WTC11 (cell line): Measurements from ENCODE around the gene INPP4B. TPM values are rescaled to one million over a fixed set of nuclear protein-coding genes. Genes with fewer than 3 reads are reported as not detected.
A peak's percentile ranks its signal among the peaks of the same experiment; 100 is the strongest.
"Not testable (repeated sequence)": the region's sequence is repeated elsewhere in the genome, so short reads cannot be mapped to it uniquely, and the experiment has no call there.

Source experiments
- ATAC-seq: fragments of 200-7000 bp; cut with Tn5 transposase; 2 replicates; pipeline ENCODE4 v1.10.0; 2021; ENCODE audit warnings: mild to moderate bottlenecking, moderate library complexity
- CTCF ChIA-PET: fragments of 300-600 bp; sonication (Branson Sonifier 250); formaldehyde crosslinking; loops from one replicate; lab custom pipeline; 2021; ENCODE audit warnings: antibody characterized with exemption; lab: Charles Lee
- POLR2A ChIA-PET: fragments of 350-600 bp; sonication (Branson Sonifier 250); formaldehyde crosslinking; loops from one replicate; lab custom pipeline; 2021; ENCODE audit warnings: antibody characterized with exemption; lab: Charles Lee
- DNase-seq: peaks from one replicate; pipeline ENCODE4 v3.0.0; 2021; ENCODE audit warnings: low spot score
- H3K27ac Mint-ChIP-seq: 2 replicates; pipeline ENCODE4 v1.8.0; 2021; ENCODE audit warnings: mixed read lengths
- H3K27me3 Mint-ChIP-seq: 2 replicates; pipeline ENCODE4 v1.8.0; 2021; ENCODE audit warnings: low read depth, mild to moderate bottlenecking, moderate library complexity, mixed read lengths
- H3K36me3 Mint-ChIP-seq: 2 replicates; pipeline ENCODE4 v1.8.0; 2021; ENCODE audit warnings: mixed read lengths
- H3K4me1 Mint-ChIP-seq: 2 replicates; pipeline ENCODE4 v1.8.0; 2022; ENCODE audit warnings: mixed read lengths
- H3K4me3 Mint-ChIP-seq: 2 replicates; pipeline ENCODE4 v1.8.0; 2021; ENCODE audit warnings: mild to moderate bottlenecking, moderate library complexity, mixed read lengths
- H3K9me3 Mint-ChIP-seq: 2 replicates; pipeline ENCODE4 v1.8.0; 2021; ENCODE audit warnings: mixed read lengths
- CREM ChIP-seq: sonication (generic); formaldehyde crosslinking; IDR thresholded peaks from 2 replicates; pipeline ENCODE4 v1.8.1; 2022; ENCODE audit warnings: mild to moderate bottlenecking, missing genetic modification reagents, moderate library complexity
- E2F1 ChIP-seq: sonication (generic); formaldehyde crosslinking; IDR thresholded peaks from 2 replicates; pipeline ENCODE4 v1.8.0; 2022; ENCODE audit warnings: mild to moderate bottlenecking, missing genetic modification reagents
- ELF4 ChIP-seq: sonication (generic); formaldehyde crosslinking; IDR thresholded peaks from 2 replicates; pipeline ENCODE4 v1.8.1; 2022; ENCODE audit warnings: low read depth, mild to moderate bottlenecking, moderate library complexity, missing genetic modification reagents
- EMX1 ChIP-seq: fragments of 250-450 bp; sonication (Bioruptor Pico); IDR thresholded peaks from 2 replicates; pipeline ENCODE4 v1.8.0; 2021; ENCODE audit warnings: mild to moderate bottlenecking
- GRHL2 ChIP-seq: fragments of 250-450 bp; sonication (Bioruptor Pico); IDR thresholded peaks from 2 replicates; pipeline ENCODE4 v1.8.0; 2022; ENCODE audit warnings: mild to moderate bottlenecking, moderate library complexity; ENCODE audit not compliant: insufficient replicate concordance, severe bottlenecking
- GTF2I ChIP-seq: fragments of 250-450 bp; sonication (Bioruptor Pico); conservative IDR thresholded peaks from 2 replicates; pipeline ENCODE4 v1.4.0; 2021; ENCODE audit warnings: mild to moderate bottlenecking
- JAZF1 ChIP-seq: fragments of 250-450 bp; sonication (Bioruptor Pico); IDR thresholded peaks from 2 replicates; pipeline ENCODE4 v1.9.0; 2021; ENCODE audit warnings: moderate library complexity, mild to moderate bottlenecking, inconsistent platforms
- JUN ChIP-seq: sonication (generic); formaldehyde crosslinking; IDR thresholded peaks from 2 replicates; pipeline ENCODE4 v1.8.0; 2023; ENCODE audit warnings: mild to moderate bottlenecking, missing genetic modification reagents
- MYBL2 ChIP-seq: sonication (generic); formaldehyde crosslinking; IDR thresholded peaks from 2 replicates; pipeline ENCODE4 v1.8.1; 2023; ENCODE audit warnings: mild to moderate bottlenecking, moderate library complexity, missing genetic modification reagents
- NFE2L1 ChIP-seq: sonication (generic); formaldehyde crosslinking; IDR thresholded peaks from 2 replicates; pipeline ENCODE4 v1.8.1; 2023; ENCODE audit warnings: missing genetic modification reagents
- PRDM15 ChIP-seq: sonication (generic); formaldehyde crosslinking; IDR thresholded peaks from 2 replicates; pipeline ENCODE4 v1.8.0; 2022; ENCODE audit warnings: missing genetic modification reagents
- PRRX2 ChIP-seq: fragments of 250-450 bp; sonication (Bioruptor Pico); IDR thresholded peaks from 2 replicates; pipeline ENCODE4 v1.8.0; 2021; ENCODE audit warnings: mild to moderate bottlenecking
- SMAD4 ChIP-seq: sonication (generic); formaldehyde crosslinking; IDR thresholded peaks from 2 replicates; pipeline ENCODE4 v1.8.0; 2022; ENCODE audit warnings: mild to moderate bottlenecking, missing genetic modification reagents
- SOX15 ChIP-seq: fragments of 250-450 bp; sonication (Bioruptor Pico); IDR thresholded peaks from 2 replicates; pipeline ENCODE4 v1.9.0; 2021; ENCODE audit warnings: mild to moderate bottlenecking
- TCF7 ChIP-seq: sonication (generic); formaldehyde crosslinking; IDR thresholded peaks from 2 replicates; pipeline ENCODE4 v1.8.0; 2022; ENCODE audit warnings: mild to moderate bottlenecking, low read depth, missing genetic modification reagents, moderate library complexity
- ZBTB21 ChIP-seq: sonication (generic); formaldehyde crosslinking; IDR thresholded peaks from 2 replicates; pipeline ENCODE4 v1.8.1; 2023; ENCODE audit warnings: mild to moderate bottlenecking, missing genetic modification reagents, borderline replicate concordance
- ZNF263 ChIP-seq: sonication (generic); formaldehyde crosslinking; IDR thresholded peaks from 2 replicates; pipeline ENCODE4 v1.8.1; 2022; ENCODE audit warnings: low read depth, mild to moderate bottlenecking, moderate library complexity, missing genetic modification reagents
- total RNA-seq: library from RNA; stranded (reverse); gene quantifications from 3 replicates; pipeline ENCODE4 v1.2.3, GENCODE V29; 2021

The INPP4B gene
- total RNA-seq, 1 experiment from 2014 or later, result 0.92 TPM

- no peak for TF ChIP-seq SOX15 (CRISPR knock-in tag)
- TF ChIP-seq JUN (CRISPR knock-in tag), result no peak
- TF ChIP-seq PRRX2 (CRISPR knock-in tag), result no peak
- TF ChIP-seq TCF7, result no peak
- no peak for TF ChIP-seq JAZF1
These were observed 441.9 kb downstream of the INPP4B start (continued) for GRCh38 chr4:142404191-142404611.

GRCh38 chr4:142402900-142403299, 443.2 kb downstream of the INPP4B start:
- Mint-ChIP-seq H3K36me3 (no peaks in the 10 kb centered on the region), H3K4me3 (no peak overlapping the region), H3K27ac (peak overlapping the region; percentile 42), H3K9me3 (no peaks in the 10 kb centered on the region), H3K27me3 (no peaks in the 10 kb centered on the region), H3K4me1 (peaks cover 68% of the 10 kb centered on the region)
- POLR2A ChIA-PET, result no interaction called here
- no peak for DNase-seq
- ATAC-seq, result no peak
- no peak for TF ChIP-seq MYBL2
- TF ChIP-seq E2F1 (CRISPR knock-in tag), result no peak
- CTCF ChIA-PET, result no interaction called here

- DNase-seq (no peak), ATAC-seq (peak; percentile 17; the same call in 1 of the 2 replicates)
- ChIA-PET CTCF (no interaction called here), POLR2A (no interaction called here)
- Mint-ChIP-seq H3K9me3 (no peaks in the 10 kb centered on the region), H3K27me3 (no peaks in the 10 kb centered on the region), H3K36me3 (no peaks in the 10 kb centered on the region), H3K4me3 (no peak overlapping the region), H3K4me1 (peaks cover 63% of the 10 kb centered on the region), H3K27ac (peak overlapping the region; percentile 42)
- TF ChIP-seq TCF7 (no peak), ELF4 (CRISPR knock-in tag) (no peak), PRDM15 (CRISPR knock-in tag) (no peak), CREM (CRISPR knock-in tag) (no peak), GTF2I (CRISPR knock-in tag) (no peak), ZNF263 (CRISPR knock-in tag) (no peak), ZBTB21 (CRISPR knock-in tag) (no peak), NFE2L1 (CRISPR knock-in tag) (no peak), EMX1 (CRISPR knock-in tag) (no peak), GRHL2 (CRISPR knock-in tag) (no peak), SMAD4 (no peak)
These were observed 443.9 kb downstream of the INPP4B start for GRCh38 chr4:142402156-142402555.

- H3K27me3 Mint-ChIP-seq, CTCF ChIA-PET, DNase-seq, ATAC-seq, H3K9me3 Mint-ChIP-seq, H3K4me3 Mint-ChIP-seq, POLR2A ChIA-PET, H3K27ac Mint-ChIP-seq, H3K36me3 Mint-ChIP-seq: not testable (repeated sequence)
- peaks cover 34% of the 10 kb centered on the region for H3K4me1 Mint-ChIP-seq
These were observed 448.6 kb downstream of the INPP4B start for GRCh38 chr4:142397364-142397991.
